Muscle layer of colon (tissue), 2 donors: ENCODE measurements around the gene ERI3.

Experiments used
- H3K27ac ChIP-seq: one replicate; pipeline ENCODE4 v1.7.0; 2013; ENCODE audit warnings: low read depth, mild to moderate bottlenecking, low read length, moderate library complexity
- H3K27me3 ChIP-seq, 2 donors: one replicate each; pipeline ENCODE4 v1.7.0; 2013; ENCODE audit warnings: low read length in 2 of 2, mild to moderate bottlenecking in 2 of 2; ENCODE audit not compliant: insufficient read depth in 2 of 2, control insufficient read depth in 1 of 2
- H3K36me3 ChIP-seq: one replicate; pipeline ENCODE4 v1.7.0; 2013; ENCODE audit warnings: mild to moderate bottlenecking, low read length; ENCODE audit not compliant: insufficient read depth
- H3K4me1 ChIP-seq: one replicate; pipeline ENCODE4 v1.7.0; 2013; ENCODE audit warnings: mild to moderate bottlenecking, low read length; ENCODE audit not compliant: insufficient read depth
- H3K4me3 ChIP-seq, 2 donors: one replicate each; pipeline ENCODE4 v1.7.0; 2013; ENCODE audit warnings: low read length in 2 of 2, low read depth in 1 of 2, mild to moderate bottlenecking in 1 of 2, moderate library complexity in 1 of 2
- H3K9ac ChIP-seq: one replicate; pipeline ENCODE4 v1.7.0; 2013; ENCODE audit warnings: low read length
- H3K9me3 ChIP-seq: one replicate; pipeline ENCODE4 v1.7.0; 2013; ENCODE audit warnings: mild to moderate bottlenecking, low read length
- donor health status: abdominal sarcoma.
- donor health status: Adenocarcinoma of cecum.

Gene ERI3

DNA sequence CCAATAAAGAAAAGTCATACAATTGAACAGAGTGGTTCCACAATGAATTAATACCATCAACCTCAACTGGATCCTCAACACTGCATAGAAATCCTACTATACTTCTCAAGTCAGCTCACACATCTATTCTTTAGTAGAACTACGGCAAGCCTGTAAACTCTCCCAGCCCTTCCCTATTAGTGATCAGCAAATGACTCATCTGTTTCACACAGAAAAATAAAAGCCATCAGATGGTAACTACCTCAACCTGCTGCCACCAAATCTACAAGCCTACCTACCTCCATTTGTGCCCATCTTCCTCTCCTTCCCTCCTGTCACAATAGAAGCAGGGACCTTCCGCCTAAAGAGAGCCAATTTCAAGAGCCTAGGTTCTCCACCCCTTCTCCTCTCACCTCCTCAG is 78.2 kb downstream of the ERI3 start:
- no peak overlapping the region for H3K9ac ChIP-seq
- no peaks in the 10 kb centered on the region for H3K4me1 ChIP-seq
- peaks cover 10% of the 10 kb centered on the region for H3K36me3 ChIP-seq
- no peaks in the 10 kb centered on the region for H3K9me3 ChIP-seq
- H3K4me3 ChIP-seq: no peak overlapping the region
- H3K27me3 ChIP-seq: no peaks in the 10 kb centered on the region
- H3K27ac ChIP-seq: no peak overlapping the region

DNA sequence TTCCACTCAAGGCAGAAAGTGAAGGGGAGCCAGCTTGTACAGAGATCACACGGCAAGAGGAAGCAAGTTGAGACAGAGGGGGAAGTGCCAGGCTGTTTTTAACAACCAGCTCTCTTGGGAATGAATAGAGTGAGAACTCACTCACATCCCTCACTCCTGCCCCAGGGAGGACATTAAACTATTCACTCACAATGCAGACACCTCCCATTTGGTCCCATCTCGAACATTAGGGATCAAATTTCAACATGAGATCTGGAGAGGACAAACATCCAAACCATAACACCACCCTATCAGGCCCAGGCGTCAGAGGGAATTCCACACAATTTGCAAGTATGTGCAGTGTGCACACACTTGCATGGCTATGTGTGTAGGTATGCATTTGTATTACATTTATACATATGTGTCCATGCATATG is 79.1 kb downstream of the ERI3 start:
- H3K9ac ChIP-seq: no peak overlapping the region
- H3K27ac ChIP-seq: no peak overlapping the region
- no peaks in the 10 kb centered on the region for H3K9me3 ChIP-seq
- H3K36me3 ChIP-seq: peaks cover 7% of the 10 kb centered on the region
- no peak overlapping the region for H3K4me3 ChIP-seq
- no peaks in the 10 kb centered on the region for H3K27me3 ChIP-seq
- no peaks in the 10 kb centered on the region for H3K4me1 ChIP-seq

DNA sequence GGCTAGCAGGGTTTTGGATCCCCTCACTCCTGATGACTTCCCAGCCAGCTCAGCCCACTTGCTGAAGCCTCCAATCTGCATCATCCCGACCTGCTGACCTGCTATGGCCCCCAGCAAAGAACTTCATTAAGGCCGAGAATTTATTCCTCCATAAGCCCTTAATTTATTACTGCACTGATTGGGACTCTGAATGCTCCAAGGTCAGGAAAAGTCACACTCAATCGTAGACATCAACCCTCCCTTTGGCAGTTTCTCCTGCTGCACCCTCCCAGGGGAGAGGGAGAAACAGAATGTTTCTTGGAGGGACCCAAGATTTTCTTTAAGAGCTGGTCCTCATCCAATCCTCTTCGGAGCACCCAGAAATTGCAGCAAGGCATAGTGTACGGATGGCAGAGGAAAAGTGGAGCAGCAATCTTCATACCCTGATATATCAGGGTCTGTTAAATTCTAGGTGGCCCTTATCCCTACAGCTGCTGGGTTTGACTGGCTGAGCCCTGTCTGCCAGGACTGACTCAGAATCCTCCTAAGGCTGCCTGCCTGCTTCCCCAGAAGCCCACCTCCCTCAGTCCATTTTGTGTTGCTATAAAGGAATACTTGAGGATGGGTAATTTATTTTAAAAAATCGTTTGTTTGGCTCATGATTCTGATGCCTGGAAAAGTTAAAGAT is 79.6 kb downstream of the ERI3 start:
- Histone ChIP-seq H3K9ac (no peak overlapping the region), H3K9me3 (no peaks in the 10 kb centered on the region), H3K27me3 (no peaks in the 10 kb centered on the region), H3K4me3 (no peak overlapping the region), H3K27ac (no peak overlapping the region), H3K36me3 (peaks cover 7% of the 10 kb centered on the region), H3K4me1 (no peaks in the 10 kb centered on the region)

DNA sequence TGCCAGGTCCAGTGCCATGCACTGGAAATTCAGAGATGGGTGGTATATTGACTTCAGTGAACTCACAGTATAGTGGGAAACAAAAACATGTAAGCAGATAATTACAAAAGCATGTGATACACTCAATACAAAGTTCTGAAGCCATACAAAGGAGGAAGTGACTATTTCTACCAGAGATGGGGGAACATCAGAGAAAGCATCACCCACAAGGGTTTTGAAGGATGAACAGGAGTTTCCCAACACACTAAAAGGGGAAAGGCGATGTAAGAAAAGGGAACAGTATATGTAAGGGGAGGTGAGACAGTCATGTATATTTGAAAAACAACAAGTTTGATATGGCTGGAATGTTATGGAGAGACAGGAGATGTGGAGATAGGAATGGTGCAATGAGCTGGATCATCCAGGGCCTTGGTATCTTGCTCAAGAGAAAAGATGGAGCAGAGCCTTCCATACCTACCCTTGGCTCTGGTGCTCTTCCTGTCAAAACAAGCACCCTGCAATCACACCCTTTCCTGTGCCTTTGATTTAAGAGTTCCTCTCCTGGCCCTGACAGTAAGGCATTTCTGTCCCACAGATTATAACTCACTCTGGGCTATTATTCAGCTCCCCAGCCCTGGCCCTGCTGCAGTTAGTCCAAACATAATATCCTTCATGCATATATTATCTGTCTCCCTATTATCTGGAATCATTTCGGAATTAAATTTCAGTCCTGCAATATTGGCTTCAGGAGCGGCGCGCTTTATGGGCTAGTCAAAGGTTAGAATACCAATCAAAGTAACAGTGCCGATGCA is 81.3 kb downstream of the ERI3 start:
- Histone ChIP-seq H3K4me1 (no peaks in the 10 kb centered on the region), H3K27ac (no peak overlapping the region), H3K9me3 (no peaks in the 10 kb centered on the region), H3K4me3 (no peak overlapping the region), H3K9ac (no peak overlapping the region), H3K36me3 (peaks cover 7% of the 10 kb centered on the region), H3K27me3 (no peaks in the 10 kb centered on the region)

DNA sequence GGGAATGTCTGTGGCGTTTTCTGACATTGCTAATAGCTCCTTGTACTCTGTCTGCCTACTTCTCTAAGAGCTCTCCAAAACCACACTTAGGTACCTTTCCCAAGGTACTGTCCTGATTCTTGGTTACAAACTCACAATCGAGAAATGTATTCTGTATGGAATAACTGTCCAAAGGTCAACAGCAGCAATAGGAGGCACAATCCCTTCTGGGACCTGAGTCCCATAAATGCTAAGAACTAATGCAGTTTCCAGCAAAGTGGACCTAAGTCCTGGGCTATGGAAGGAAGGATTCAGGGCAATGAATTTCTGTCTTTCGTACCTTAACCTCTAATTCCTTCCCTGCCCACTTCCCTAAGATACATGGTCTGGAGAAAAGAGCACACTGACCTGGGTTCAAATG is 82.1 kb downstream of the ERI3 start:
- H3K27ac ChIP-seq: no peak overlapping the region
- no peaks in the 10 kb centered on the region for H3K9me3 ChIP-seq
- H3K4me1 ChIP-seq: no peaks in the 10 kb centered on the region
- peaks cover 7% of the 10 kb centered on the region for H3K36me3 ChIP-seq
- H3K4me3 ChIP-seq: no peak overlapping the region
- H3K9ac ChIP-seq: no peak overlapping the region
- no peaks in the 10 kb centered on the region for H3K27me3 ChIP-seq

DNA sequence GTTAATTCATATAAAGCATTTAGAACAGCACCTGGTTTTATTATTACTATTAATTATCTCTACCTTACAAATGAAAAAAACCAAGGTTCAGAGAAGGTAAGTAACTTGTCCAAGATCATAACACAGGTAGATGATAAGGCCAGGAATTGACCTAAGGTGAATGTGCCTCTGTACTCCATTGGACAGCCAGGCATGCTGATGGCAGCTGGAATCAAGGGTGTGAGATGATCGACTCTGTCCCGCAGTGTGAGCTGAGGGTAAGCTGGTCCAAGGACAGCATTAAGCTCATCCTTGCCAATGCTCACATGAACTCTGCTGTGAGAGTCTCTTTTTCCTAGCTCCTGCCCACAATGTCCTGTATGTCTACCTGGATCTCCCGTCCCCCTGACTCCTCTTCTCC is 83.4 kb downstream of the ERI3 start:
- H3K36me3 ChIP-seq: peaks cover 7% of the 10 kb centered on the region
- H3K4me1 ChIP-seq: no peaks in the 10 kb centered on the region
- no peak overlapping the region for H3K27ac ChIP-seq
- H3K4me3 ChIP-seq: no peak overlapping the region
- H3K27me3 ChIP-seq: no peaks in the 10 kb centered on the region
- no peaks in the 10 kb centered on the region for H3K9me3 ChIP-seq
- H3K9ac ChIP-seq: no peak overlapping the region

DNA sequence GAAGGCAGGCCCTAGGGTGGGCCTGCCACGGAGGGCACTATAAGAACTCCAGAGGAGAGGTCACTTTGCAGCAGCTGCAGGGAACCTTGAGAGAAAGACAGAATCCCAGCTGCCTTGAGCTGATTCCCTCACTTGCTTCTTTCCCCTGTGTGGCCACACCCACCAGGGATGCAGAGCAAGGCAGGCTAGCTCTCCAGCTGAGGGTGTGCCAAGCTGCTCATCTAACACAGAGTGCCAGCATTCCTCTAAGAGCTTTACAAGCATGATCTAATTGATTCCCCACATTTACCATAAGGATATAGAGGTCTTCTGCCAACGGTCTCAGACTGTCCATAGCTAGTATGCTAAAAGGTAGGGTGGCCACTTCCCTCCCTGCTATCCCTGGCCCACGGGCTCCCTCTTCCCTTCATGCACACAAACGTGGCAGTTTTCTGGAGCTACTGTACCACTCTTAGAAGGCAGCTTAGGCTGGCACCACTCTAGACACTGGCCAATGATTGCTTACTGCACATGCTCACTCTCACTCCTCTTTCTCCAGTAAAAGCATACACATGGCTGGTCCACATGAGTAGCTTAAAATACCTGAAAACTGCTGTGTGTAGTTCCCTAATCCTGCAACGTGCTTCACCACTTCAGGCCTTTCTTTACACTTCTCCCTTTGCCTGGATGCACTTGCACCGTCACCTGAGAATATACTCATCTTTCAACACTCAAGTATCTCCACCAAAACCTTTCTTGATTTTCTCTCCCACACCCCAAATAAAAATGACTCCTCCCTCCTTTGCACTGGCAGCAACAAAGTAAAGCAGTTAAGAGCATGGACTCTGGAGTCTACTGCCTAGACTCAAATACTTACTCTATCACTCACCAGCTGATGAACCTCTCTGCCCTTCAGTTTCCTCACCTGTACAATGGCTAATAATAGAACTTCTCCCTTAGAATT is 84.1 kb downstream of the ERI3 start:
- peaks cover 7% of the 10 kb centered on the region for H3K36me3 ChIP-seq
- H3K9me3 ChIP-seq: no peaks in the 10 kb centered on the region
- H3K9ac ChIP-seq: no peak overlapping the region
- no peaks in the 10 kb centered on the region for H3K27me3 ChIP-seq
- H3K4me1 ChIP-seq: no peaks in the 10 kb centered on the region
- no peak overlapping the region for H3K27ac ChIP-seq
- no peak overlapping the region for H3K4me3 ChIP-seq

DNA sequence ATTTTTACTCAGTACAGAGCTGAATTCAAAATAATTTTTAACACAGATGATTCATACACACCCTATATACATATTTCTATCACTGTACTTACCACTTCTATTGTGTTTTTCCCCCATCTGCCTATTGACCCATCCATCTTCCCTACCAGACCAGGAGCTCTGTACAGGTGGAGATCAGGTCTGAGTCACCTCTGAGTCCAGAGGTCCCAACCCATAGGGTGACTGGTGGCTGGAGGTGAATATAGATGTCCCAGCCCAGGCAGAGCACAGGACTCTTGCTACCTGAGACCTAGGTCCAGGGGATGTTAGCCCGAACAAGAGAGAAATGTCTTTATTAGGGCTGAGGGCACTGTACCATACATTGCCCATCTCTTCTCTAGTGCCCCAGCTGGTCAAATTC is 87.0 kb downstream of the ERI3 start:
- Histone ChIP-seq H3K4me1 (no peaks in the 10 kb centered on the region), H3K27ac (no peak overlapping the region), H3K9me3 (no peaks in the 10 kb centered on the region), H3K4me3 (no peak overlapping the region), H3K36me3 (no peaks in the 10 kb centered on the region), H3K27me3 (no peaks in the 10 kb centered on the region), H3K9ac (no peak overlapping the region)

DNA sequence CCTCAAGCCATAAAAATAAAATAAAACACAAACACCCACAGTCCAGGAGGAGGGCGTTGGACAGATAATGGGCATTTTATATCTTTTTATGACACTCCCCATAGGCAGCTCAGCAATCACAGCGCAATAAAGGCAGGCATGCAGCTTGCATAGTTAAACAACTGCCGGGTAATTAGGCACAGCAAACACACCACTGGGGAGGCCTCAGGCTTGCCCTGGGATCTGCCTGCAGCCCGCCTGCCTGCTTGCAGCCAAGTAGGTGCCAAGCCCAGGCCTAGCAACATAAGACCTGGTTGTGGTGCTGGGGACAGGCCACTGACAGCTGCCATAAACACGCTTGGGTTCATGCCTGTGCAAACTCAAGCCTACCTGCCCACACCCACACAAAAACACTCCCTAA is 87.6 kb downstream of the ERI3 start:
- Histone ChIP-seq H3K36me3 (no peaks in the 10 kb centered on the region), H3K4me1 (no peaks in the 10 kb centered on the region), H3K27me3 (no peaks in the 10 kb centered on the region), H3K9me3 (no peaks in the 10 kb centered on the region), H3K4me3 (no peak overlapping the region), H3K9ac (no peak overlapping the region), H3K27ac (no peak overlapping the region)

DNA sequence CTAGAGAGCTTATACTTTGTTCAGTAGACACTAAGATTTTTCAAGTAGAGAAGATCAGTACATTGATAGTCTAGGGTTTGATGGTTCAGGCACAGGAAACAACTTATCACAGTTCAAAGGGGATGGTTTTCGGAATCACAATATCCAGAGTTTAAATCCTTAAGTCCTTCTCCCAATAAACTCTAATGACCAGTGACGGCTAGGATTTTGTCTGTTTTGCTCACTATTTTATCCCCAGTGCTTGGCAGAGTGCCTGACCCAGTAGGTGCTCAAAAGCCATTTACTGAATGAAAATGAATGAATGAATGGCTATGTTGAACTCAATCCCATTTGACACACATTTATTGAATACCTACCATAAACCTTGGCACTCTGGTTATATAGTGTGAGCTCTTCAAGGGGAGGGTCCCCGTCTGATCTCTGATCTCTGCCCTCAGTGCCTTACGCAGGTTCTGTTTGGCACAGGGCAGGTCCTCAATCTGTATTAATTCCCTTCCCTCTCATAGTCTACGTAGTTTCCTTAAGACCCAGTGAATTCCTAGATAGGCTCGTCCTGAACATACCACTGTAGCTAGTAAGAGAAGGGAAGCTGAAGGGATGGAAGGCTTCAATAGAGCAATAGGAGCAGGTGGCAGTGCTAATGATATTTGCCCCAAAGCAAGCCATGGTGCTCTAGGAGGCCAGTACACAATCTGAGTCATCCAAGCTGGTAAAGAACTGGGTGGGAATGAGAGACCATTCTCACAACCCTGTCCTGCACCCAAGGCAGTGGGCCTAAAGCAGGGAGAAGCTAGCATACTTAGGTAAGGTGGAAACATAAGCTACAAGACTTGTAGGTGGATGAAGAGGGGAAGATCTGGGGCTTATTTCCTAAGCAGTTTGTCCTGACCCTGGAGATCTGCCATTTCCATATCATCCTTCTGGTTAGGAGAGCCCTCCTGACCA is 88.4 kb downstream of the ERI3 start:
- H3K36me3 ChIP-seq: no peaks in the 10 kb centered on the region
- H3K27me3 ChIP-seq: no peaks in the 10 kb centered on the region
- no peak overlapping the region for H3K9ac ChIP-seq
- H3K4me3 ChIP-seq: no peak overlapping the region
- no peaks in the 10 kb centered on the region for H3K9me3 ChIP-seq
- H3K27ac ChIP-seq: no peak overlapping the region
- no peaks in the 10 kb centered on the region for H3K4me1 ChIP-seq
